ACC112 (cell line): ENCODE results near the gene TSPAN4.

Experiments used
- H2AFZ ChIP-seq: fragments of 200-600 bp; sonication (generic); one replicate; pipeline ENCODE4 v1.6.0; 2017; ENCODE audit warnings: antibody characterized with exemption, low read length; ENCODE audit not compliant: unreplicated experiment
- H3K27ac ChIP-seq: fragments of 200-600 bp; sonication (generic); 2 replicates; pipeline ENCODE4 v1.5.1; 2014; ENCODE audit warnings: low read depth, mild to moderate bottlenecking, antibody characterized with exemption, low read length, moderate library complexity
- H3K27me3 ChIP-seq: fragments of 200-600 bp; sonication (generic); 2 replicates; pipeline ENCODE4 v1.6.1; 2014; ENCODE audit warnings: mild to moderate bottlenecking, antibody characterized with exemption, low read length, moderate library complexity, mixed read lengths; ENCODE audit not compliant: insufficient read depth
- H3K36me3 ChIP-seq: fragments of 200-600 bp; sonication (generic); 2 replicates; pipeline ENCODE4 v1.6.1; 2016; ENCODE audit warnings: mild to moderate bottlenecking, antibody characterized with exemption, low read length, moderate library complexity, mixed read lengths; ENCODE audit not compliant: insufficient read depth
- H3K4me1 ChIP-seq: fragments of 200-600 bp; sonication (generic); one replicate; pipeline ENCODE4 v1.6.1; 2016; ENCODE audit warnings: low read length, mixed read lengths; ENCODE audit not compliant: insufficient read depth, unreplicated experiment, control insufficient read depth
- H3K4me3 ChIP-seq: fragments of 200-600 bp; sonication (generic); 2 replicates; pipeline ENCODE4 v1.5.1; 2014; ENCODE audit warnings: mild to moderate bottlenecking, low read depth, low read length
- H3K79me2 ChIP-seq: fragments of 200-600 bp; sonication (generic); one replicate; pipeline ENCODE4 v1.6.0; 2016; ENCODE audit warnings: low read length; ENCODE audit not compliant: control insufficient read depth, unreplicated experiment, insufficient read depth

TSPAN4 gene

GRCh38 chr11:863023-863909, 20.6 kb downstream of the TSPAN4 start:
- H3K36me3 ChIP-seq: no peaks in the 10 kb centered on the region
- H3K4me1 ChIP-seq: peaks cover 16% of the 10 kb centered on the region
- no peak overlapping the region for H2AFZ ChIP-seq
- H3K4me3 ChIP-seq: no peak overlapping the region
- peaks cover 4% of the 10 kb centered on the region for H3K79me2 ChIP-seq
- no peak overlapping the region for H3K27ac ChIP-seq
- H3K27me3 ChIP-seq: no peaks in the 10 kb centered on the region

DNA sequence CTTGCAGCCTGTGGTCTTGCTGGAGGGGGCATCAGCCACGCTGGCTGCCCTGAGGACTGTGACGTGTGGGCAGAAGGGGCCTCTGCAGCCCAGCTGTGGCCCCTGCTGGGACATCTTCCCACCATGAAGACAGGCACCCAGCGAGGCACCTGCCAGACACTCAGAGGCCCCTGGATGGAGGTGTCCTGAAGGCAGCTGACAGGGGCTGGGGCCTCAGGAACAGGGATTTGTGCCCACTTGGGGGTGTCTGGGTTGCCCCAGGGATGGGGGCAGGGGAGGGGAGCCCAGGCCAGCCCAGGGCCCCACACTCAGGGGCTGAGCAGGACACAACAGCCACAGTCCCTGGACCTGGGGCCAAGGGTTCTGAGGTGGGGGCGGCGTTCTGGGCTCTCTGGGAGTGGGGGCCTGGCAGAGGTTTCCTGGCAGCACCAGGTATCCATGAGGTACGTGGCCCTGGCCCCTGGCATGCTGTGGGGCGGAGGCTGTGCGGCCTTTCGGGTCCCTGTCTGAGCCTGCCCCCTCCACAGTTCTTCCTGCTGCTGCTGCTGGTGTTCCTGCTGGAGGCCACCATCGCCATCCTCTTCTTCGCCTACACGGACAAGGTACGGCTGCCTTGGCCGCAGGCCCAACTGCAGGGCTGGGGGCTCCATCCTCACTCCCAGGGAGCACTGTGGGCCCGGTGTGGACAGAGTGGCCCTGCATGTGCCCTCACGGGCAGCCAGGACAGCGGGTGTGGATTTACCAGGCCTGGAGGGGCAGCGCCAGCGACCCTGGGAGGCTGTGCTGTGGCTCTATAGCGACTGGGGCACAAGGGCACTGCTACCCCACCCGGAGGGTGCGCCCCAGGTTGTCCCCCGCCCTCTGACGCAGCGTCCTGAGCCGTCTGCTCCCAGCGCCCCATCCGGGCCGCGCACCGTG, 21.5 kb downstream of the TSPAN4 start:
- no peaks in the 10 kb centered on the region for H3K36me3 ChIP-seq
- peaks cover 13% of the 10 kb centered on the region for H3K4me1 ChIP-seq
- H2AFZ ChIP-seq: no peak overlapping the region
- H3K4me3 ChIP-seq: no peak overlapping the region
- H3K27me3 ChIP-seq: no peaks in the 10 kb centered on the region
- peaks cover 4% of the 10 kb centered on the region for H3K79me2 ChIP-seq
- no peak overlapping the region for H3K27ac ChIP-seq

DNA sequence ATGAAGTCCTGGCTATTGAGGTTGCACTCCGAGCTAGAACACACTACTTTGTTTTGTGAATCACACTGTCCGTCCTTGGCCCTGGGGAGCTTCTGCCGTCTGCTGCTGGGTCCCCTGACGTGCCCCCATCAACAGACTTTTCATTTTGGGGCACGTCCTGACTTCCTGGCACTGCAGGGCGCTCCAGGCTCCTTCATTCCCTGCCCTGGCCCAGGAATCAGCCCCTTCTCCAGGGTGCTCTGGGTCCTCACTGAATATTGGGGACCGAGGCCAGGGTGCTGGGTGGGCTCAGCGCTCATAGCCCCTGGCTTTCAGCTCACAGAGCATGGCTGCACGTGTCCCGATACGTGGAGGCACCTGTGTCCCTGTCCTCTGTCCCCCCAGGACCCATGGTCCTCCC, 22.2 kb downstream of the TSPAN4 start:
- H3K4me3 ChIP-seq: no peak overlapping the region
- no peak overlapping the region for H2AFZ ChIP-seq
- H3K27ac ChIP-seq: no peak overlapping the region
- no peaks in the 10 kb centered on the region for H3K27me3 ChIP-seq
- H3K79me2 ChIP-seq: peaks cover 4% of the 10 kb centered on the region
- no peaks in the 10 kb centered on the region for H3K36me3 ChIP-seq
- H3K4me1 ChIP-seq: peaks cover 7% of the 10 kb centered on the region

GRCh38 chr11:865462-866430, 23.1 kb downstream of the TSPAN4 start:
- Histone ChIP-seq H2AFZ (no peak overlapping the region), H3K4me1 (no peaks in the 10 kb centered on the region), H3K36me3 (no peaks in the 10 kb centered on the region), H3K27me3 (no peaks in the 10 kb centered on the region), H3K27ac (no peak overlapping the region), H3K79me2 (peaks cover 4% of the 10 kb centered on the region), H3K4me3 (no peak overlapping the region)

GRCh38 chr11:866481-866880, 23.8 kb downstream of the TSPAN4 start:
- Histone ChIP-seq H3K27ac (no peak overlapping the region), H3K36me3 (no peaks in the 10 kb centered on the region), H3K4me1 (no peaks in the 10 kb centered on the region), H3K4me3 (no peak overlapping the region), H3K27me3 (no peaks in the 10 kb centered on the region), H2AFZ (no peak overlapping the region), H3K79me2 (peaks cover 4% of the 10 kb centered on the region)

GRCh38 chr11:867856-868358, 25.3 kb downstream of the TSPAN4 start:
- no peaks in the 10 kb centered on the region for H3K27me3 ChIP-seq
- H3K4me3 ChIP-seq: no peak overlapping the region
- no peak overlapping the region for H2AFZ ChIP-seq
- H3K4me1 ChIP-seq: peaks cover 2% of the 10 kb centered on the region
- no peaks in the 10 kb centered on the region for H3K79me2 ChIP-seq
- H3K36me3 ChIP-seq: no peaks in the 10 kb centered on the region
- H3K27ac ChIP-seq: no peak overlapping the region

- Histone ChIP-seq H3K79me2 (no peaks in the 10 kb centered on the region), H3K27me3 (no peaks in the 10 kb centered on the region), H2AFZ (no peak overlapping the region), H3K4me3 (no peak overlapping the region), H3K27ac (no peak overlapping the region), H3K4me1 (peaks cover 2% of the 10 kb centered on the region), H3K36me3 (no peaks in the 10 kb centered on the region)
These were observed 25.7 kb downstream of the TSPAN4 start for GRCh38 chr11:868394-868793.

DNA sequence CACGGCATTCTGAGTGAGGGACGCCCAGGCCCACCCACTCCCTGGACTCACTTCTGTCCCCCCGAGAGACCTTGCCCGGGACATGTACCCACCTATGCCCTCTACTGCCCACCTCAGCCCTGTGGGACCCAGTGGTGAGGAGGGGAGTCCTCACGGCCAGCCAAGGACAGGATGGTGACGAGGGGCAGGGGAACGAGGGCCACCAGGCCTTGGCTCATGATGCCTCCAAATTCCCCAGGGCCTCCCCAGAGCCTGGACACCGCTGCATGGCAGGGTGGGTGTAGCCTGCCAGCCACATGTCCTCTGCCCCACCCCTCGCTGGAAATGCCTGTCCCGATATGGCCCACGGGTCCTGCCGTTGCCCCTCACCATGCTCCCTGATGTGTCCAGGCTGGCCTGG, 26.1 kb downstream of the TSPAN4 start:
- peaks cover 2% of the 10 kb centered on the region for H3K4me1 ChIP-seq
- H3K27me3 ChIP-seq: no peaks in the 10 kb centered on the region
- H2AFZ ChIP-seq: no peak overlapping the region
- no peaks in the 10 kb centered on the region for H3K36me3 ChIP-seq
- no peaks in the 10 kb centered on the region for H3K79me2 ChIP-seq
- H3K27ac ChIP-seq: no peak overlapping the region
- no peak overlapping the region for H3K4me3 ChIP-seq

- H3K36me3 ChIP-seq: no peaks in the 10 kb centered on the region
- H2AFZ ChIP-seq: no peak overlapping the region
- no peak overlapping the region for H3K4me3 ChIP-seq
- no peaks in the 10 kb centered on the region for H3K79me2 ChIP-seq
- H3K27ac ChIP-seq: no peak overlapping the region
- peaks cover 2% of the 10 kb centered on the region for H3K4me1 ChIP-seq
- H3K27me3 ChIP-seq: no peaks in the 10 kb centered on the region
These were observed 26.9 kb downstream of the TSPAN4 start for GRCh38 chr11:869399-870126.
